Gastroesophageal sphincter (tissue), 4 donors: ENCODE measurements around the gene CD38. TPM values are rescaled to one million over a fixed set of nuclear protein-coding genes. Genes with fewer than 3 reads are reported as not detected.
A peak's percentile ranks its signal among the peaks of the same experiment; 100 is the strongest.
"Not testable (repeated sequence)": the region's sequence is repeated elsewhere in the genome, so short reads cannot be mapped to it uniquely, and the experiment has no call there.

Experiments
- ATAC-seq: fragments of 150-250 bp; one replicate; pipeline ENCODE4 v1.9.1; 2016; ENCODE audit warnings: mild to moderate bottlenecking, moderate library complexity
- H3K27ac ChIP-seq, 4 donors: fragments of 200-600 bp; sonication (generic) in 3 of 4; 1 replicate in 3 of 4; 2 replicates in 1 of 4; pipeline ENCODE4 v1.5.1; 2016 to 2019
- H3K27me3 ChIP-seq: fragments of 200-600 bp; sonication (generic); one replicate; pipeline ENCODE4 v1.5.1; 2019
- H3K36me3 ChIP-seq, 2 donors: fragments of 200-600 bp; sonication (generic); one replicate each; pipeline ENCODE4 v1.5.1; 2019; ENCODE audit warnings: control low read depth in 1 of 2
- H3K4me1 ChIP-seq, 3 donors: fragments of 200-600 bp; sonication (generic); 1 replicate in 2 of 3; 2 replicates in 1 of 3; pipeline ENCODE4 v1.5.1; 2016 to 2019; ENCODE audit warnings: control low read depth in 2 of 3
- H3K4me3 ChIP-seq, 2 donors: fragments of 200-600 bp; sonication (generic); one replicate each; pipeline ENCODE4 v1.5.1; 2019; ENCODE audit warnings: mild to moderate bottlenecking in 1 of 2, moderate library complexity in 1 of 2
- H3K9me3 ChIP-seq, 3 donors: fragments of 200-600 bp; sonication (generic); one replicate each; pipeline ENCODE4 v1.5.1; 2017 to 2019; ENCODE audit warnings: control low read depth in 2 of 3
- EP300 ChIP-seq: sonication (generic); formaldehyde crosslinking; IDR thresholded peaks from one replicate; pipeline ENCODE4 v1.6.1; 2017; ENCODE audit warnings: antibody characterized with exemption, mild to moderate bottlenecking
- POLR2A ChIP-seq, 2 donors: fragments of 450-650 bp; IDR thresholded peaks; one replicate each; pipeline ENCODE4 v1.6.1; 2017; ENCODE audit warnings: antibody characterized with exemption in 2 of 2, mild to moderate bottlenecking in 2 of 2, moderate library complexity in 1 of 2
- POLR2AphosphoS5 ChIP-seq: sonication (generic); formaldehyde crosslinking; IDR thresholded peaks from one replicate; pipeline ENCODE4 v1.6.1; 2017; ENCODE audit warnings: antibody characterized with exemption
- WGBS, 2 donors: methylation state at CpG; one replicate each; pipeline ENCODE4 v1.1.5; 2018; ENCODE audit warnings: low coverage in 1 of 2; 5-methylcytosine and 5-hydroxymethylcytosine counted together
- total RNA-seq, 4 donors: library from RNA; depleted of rRNA; stranded (reverse); fragments of >200 nt; gene quantifications; one replicate each; pipeline ENCODE4 v1.1.0, GENCODE V29; 2016
- TF ChIP-seq, protein P1 (sequence below), 4 experiments: fragments of 200-600 bp in 2 of 4; fragments of 450-650 bp in 2 of 4; sonication (generic) in 1 of 4; IDR thresholded peaks; one replicate each; pipeline ENCODE4 v1.5.1; 2017 to 2019; ENCODE audit warnings: antibody characterized with exemption in 4 of 4, mild to moderate bottlenecking in 2 of 4, moderate library complexity in 2 of 4

Gene CD38
- total RNA-seq, 4 donors from 2014 or later: 1.0 to 5.8 (median 2.4) TPM

- peak; percentile 62 for ATAC-seq
Observed at GRCh38 chr4:15852524-15852923, 74.4 kb downstream of the CD38 start.

GRCh38 chr4:15853345-15853744 is 75.2 kb downstream of the CD38 start:
- Histone ChIP-seq H3K27me3 (no peaks in the 10 kb centered on the region), H3K9me3 (no peaks in the 10 kb centered on the region), H3K4me3 (no peak overlapping the region), H3K27ac (peak overlapping the region in 2 of 4 donors; percentile 26 to 29), H3K4me1 (peaks cover 0 to 15% (median 4%) of the 10 kb centered on the region in 3 donors), H3K36me3 (no peaks in the 10 kb centered on the region)
- TF ChIP-seq EP300 (no peak), POLR2AphosphoS5 (no peak), POLR2A (IDR thresholded peaks at IDR 0.05) (no peak)
- TF ChIP-seq, protein P1, sequence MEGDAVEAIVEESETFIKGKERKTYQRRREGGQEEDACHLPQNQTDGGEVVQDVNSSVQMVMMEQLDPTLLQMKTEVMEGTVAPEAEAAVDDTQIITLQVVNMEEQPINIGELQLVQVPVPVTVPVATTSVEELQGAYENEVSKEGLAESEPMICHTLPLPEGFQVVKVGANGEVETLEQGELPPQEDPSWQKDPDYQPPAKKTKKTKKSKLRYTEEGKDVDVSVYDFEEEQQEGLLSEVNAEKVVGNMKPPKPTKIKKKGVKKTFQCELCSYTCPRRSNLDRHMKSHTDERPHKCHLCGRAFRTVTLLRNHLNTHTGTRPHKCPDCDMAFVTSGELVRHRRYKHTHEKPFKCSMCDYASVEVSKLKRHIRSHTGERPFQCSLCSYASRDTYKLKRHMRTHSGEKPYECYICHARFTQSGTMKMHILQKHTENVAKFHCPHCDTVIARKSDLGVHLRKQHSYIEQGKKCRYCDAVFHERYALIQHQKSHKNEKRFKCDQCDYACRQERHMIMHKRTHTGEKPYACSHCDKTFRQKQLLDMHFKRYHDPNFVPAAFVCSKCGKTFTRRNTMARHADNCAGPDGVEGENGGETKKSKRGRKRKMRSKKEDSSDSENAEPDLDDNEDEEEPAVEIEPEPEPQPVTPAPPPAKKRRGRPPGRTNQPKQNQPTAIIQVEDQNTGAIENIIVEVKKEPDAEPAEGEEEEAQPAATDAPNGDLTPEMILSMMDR (IDR thresholded peaks at IDR 0.05): no peak
- ATAC-seq: no peak
- WGBS, 2 donors: 81 to 87% methylated on average over 5 of the region's 5 CpGs

More at GRCh38 chr4:15852524-15852923, 74.4 kb downstream of the CD38 start:
- 24 to 40% methylated on average over 2 to 4 of the region's 9 CpGs for WGBS, 2 donors
- H3K36me3 ChIP-seq: no peaks in the 10 kb centered on the region
- no peak for TF ChIP-seq POLR2A (IDR thresholded peaks at IDR 0.05)
- TF ChIP-seq, protein P1 (IDR thresholded peaks at IDR 0.05): no peak
- no peak for TF ChIP-seq POLR2AphosphoS5
- no peak for TF ChIP-seq EP300
- no peak overlapping the region for H3K4me3 ChIP-seq
- peaks cover 0 to 15% (median 4%) of the 10 kb centered on the region in 3 donors for H3K4me1 ChIP-seq
- peak overlapping the region; percentile 20 to 44 (median 34) for H3K27ac ChIP-seq
- H3K27me3 ChIP-seq: no peaks in the 10 kb centered on the region
- H3K9me3 ChIP-seq: no peaks in the 10 kb centered on the region

DNA sequence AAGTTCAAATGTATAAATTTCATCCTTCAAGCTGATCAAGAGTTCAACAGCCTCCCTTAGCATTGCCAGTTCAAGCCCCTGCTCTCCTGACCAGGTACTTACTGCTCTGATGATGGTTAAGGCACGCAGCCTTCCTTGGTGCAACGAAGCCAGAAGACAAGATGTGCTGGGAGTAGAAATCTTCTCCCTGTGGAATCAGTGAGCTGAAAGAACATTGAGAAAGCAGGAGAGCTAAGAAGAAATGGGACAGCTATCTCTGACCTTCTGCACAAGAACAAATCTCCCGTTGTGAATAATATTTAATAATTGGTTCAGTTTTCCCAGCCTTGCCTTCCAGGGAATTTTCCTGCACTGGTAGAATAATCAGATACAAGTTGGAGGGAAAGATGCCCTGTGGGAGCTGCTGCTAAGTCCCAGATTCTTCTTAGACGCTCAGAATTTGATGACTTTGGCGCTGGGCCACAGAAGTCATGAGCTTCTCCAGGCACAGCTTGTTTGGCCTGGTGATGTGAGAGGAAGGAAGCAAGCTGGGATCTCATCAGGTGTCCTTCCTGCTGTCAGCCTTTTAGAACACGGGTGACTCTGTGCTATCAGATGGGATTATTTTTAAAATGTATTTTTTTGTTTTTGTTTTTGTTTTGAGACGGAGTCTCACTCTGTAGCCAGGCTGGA is 77.8 kb downstream of the CD38 start:
- Histone ChIP-seq H3K4me3 (peak overlapping the region in 1 of 2 donors; percentile 17), H3K27ac (peak overlapping the region; percentile 55 to 78 (median 62))
- TF ChIP-seq, protein P1 (IDR thresholded peaks at IDR 0.05): no peak
- no peak for TF ChIP-seq POLR2AphosphoS5
- no peak for TF ChIP-seq POLR2A (IDR thresholded peaks at IDR 0.05)
- TF ChIP-seq EP300: no peak

DNA sequence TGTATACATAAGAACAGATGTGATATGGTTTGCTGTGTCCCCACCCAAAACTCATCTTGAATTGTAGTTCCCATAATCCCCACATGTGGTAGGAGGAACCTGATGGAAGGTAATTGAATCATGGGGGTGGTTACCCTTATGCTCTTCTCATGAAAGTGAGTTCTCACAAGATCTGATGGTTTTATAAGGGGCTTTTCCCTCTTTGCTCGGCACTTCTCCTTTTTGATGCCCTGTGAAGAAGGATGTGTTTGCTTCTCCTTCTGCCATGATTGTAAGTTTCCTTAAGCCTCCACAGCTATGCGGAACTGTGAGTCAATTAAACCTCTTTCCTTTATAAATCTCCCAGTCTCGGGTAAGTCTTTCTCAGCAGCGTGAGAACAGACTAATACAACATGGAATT is 83.1 kb downstream of the CD38 start:
- H3K4me1 ChIP-seq, H3K27ac ChIP-seq, ATAC-seq, H3K4me3 ChIP-seq, H3K27me3 ChIP-seq, H3K36me3 ChIP-seq, H3K9me3 ChIP-seq: not testable (repeated sequence)
- 73 to 95% methylated on average over 4 of the region's 4 CpGs for WGBS, 2 donors

More for the DNA sequence above, 77.8 kb downstream of the CD38 start:
- Histone ChIP-seq H3K4me1 (peaks cover 0 to 15% (median 4%) of the 10 kb centered on the region in 3 donors), H3K9me3 (no peaks in the 10 kb centered on the region), H3K36me3 (no peaks in the 10 kb centered on the region), H3K27me3 (no peaks in the 10 kb centered on the region)
- WGBS, 2 donors: 32 to 44% methylated on average over 6 of the region's 7 CpGs
- peak; percentile 55 for ATAC-seq

GRCh38 chr4:15864651-15865566 is 86.8 kb downstream of the CD38 start:
- H3K27ac ChIP-seq: peak overlapping the region in 1 of 4 donors; percentile 13
- H3K9me3 ChIP-seq: no peaks in the 10 kb centered on the region
- no peaks in the 10 kb centered on the region for H3K27me3 ChIP-seq
- ATAC-seq: no peak
- TF ChIP-seq POLR2A (IDR thresholded peaks at IDR 0.05): no peak
- TF ChIP-seq, protein P1 (IDR thresholded peaks at IDR 0.05): no peak
- no peak for TF ChIP-seq EP300
- TF ChIP-seq POLR2AphosphoS5: no peak
- no peaks in the 10 kb centered on the region for H3K36me3 ChIP-seq
- no peak overlapping the region for H3K4me3 ChIP-seq
- H3K4me1 ChIP-seq: peaks cover 0 to 18% (median 0%) of the 10 kb centered on the region in 3 donors
- 18 to 38% methylated on average over 2 of the region's 2 CpGs for WGBS, 2 donors
